ENCODE measurements around the gene SALL1.

Gene SALL1

DNA sequence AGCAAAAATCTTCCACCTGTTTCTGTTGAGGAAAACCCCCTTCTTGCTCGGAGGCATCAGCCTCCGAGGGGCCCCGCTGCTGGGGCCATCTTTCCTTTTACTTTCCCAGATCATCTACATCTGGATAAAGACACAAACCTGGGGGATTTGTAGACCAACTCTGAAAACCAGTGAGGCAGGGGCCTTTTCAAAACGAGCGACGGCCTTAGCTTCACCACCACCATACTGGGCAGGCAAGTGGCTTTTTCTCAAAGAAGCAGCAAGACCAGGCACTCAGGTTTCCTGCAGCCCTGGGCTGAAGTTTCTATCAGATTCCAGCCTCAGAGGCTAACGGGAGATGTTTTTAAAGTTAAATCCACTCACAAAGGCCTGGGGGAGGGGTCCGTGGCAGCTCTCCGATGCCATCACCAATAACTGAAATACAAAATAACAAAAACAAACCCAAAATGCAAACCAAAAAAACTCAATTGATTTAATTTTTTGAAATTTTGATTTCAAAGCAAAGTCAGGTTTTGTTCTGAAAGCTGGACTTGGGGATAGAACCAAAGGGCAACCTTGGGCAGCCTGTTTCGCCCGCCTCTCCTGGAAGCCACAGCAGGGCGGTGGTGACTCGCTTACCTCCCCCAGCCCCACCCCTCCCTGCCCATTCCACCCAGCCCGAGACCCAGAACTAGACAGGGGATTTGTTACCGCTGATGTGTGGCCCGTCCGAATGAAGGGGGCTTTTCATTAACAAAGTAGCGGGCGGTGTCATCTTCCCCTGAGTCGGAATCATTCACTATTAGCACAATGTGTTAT is 55.8 kb downstream of the SALL1 start:
- TF ChIP-seq, protein P1, sequence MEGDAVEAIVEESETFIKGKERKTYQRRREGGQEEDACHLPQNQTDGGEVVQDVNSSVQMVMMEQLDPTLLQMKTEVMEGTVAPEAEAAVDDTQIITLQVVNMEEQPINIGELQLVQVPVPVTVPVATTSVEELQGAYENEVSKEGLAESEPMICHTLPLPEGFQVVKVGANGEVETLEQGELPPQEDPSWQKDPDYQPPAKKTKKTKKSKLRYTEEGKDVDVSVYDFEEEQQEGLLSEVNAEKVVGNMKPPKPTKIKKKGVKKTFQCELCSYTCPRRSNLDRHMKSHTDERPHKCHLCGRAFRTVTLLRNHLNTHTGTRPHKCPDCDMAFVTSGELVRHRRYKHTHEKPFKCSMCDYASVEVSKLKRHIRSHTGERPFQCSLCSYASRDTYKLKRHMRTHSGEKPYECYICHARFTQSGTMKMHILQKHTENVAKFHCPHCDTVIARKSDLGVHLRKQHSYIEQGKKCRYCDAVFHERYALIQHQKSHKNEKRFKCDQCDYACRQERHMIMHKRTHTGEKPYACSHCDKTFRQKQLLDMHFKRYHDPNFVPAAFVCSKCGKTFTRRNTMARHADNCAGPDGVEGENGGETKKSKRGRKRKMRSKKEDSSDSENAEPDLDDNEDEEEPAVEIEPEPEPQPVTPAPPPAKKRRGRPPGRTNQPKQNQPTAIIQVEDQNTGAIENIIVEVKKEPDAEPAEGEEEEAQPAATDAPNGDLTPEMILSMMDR (conservative IDR thresholded peaks at IDR 0.05): no peak
- no peak overlapping the region for H3K27ac ChIP-seq

DNA sequence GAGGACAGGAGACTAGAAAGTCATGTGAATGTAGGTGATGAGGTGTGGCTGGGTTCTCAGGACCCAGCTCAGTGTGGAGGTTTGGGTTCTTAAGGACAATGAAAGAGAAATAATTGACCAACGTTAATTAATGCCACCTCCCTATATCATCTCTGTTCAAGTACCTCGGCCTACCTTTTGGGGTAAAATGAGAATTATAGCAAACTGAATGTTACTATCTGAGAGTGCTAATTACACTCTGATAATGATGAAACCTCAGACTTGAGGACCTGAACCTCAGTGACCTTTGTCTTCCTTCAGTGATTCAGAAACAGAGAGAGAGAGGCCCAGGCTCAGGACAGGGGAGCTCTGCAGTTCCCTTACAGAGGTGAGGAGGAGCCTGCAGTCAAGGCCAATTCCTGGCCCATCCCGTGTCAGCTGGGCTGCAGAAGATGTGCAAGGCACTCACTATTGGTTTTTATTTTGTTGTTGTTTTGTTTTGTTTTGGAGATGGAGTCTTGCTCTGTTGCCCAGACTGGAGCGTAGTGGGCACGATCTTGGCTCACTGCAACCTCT is 57.3 kb downstream of the SALL1 start:
- TF ChIP-seq, protein P1 (conservative IDR thresholded peaks at IDR 0.05): no peak
- no peak overlapping the region for H3K27ac ChIP-seq
